Cardiac fibroblast (primary cell): ENCODE measurements around the gene TRAIP.
"Not testable (repeated sequence)": the region's sequence is repeated elsewhere in the genome, so short reads cannot be mapped to it uniquely, and the experiment has no call there.

Experiments
- DNase-seq, 2 donors: peaks; one replicate each; pipeline versions ENCODE4 v3.0.0 to v3.0.0-alpha.2; 2010; ENCODE audit warnings: low read depth in 2 of 2
- H3K4me3 ChIP-seq, 2 donors: replicated peaks in 1 of 2; 1 replicate in 1 of 2; 2 replicates in 1 of 2; pipeline ENCODE4 v1.5.1; 2011; ENCODE audit warnings: low read depth in 2 of 2, low read length in 2 of 2, mild to moderate bottlenecking in 2 of 2, moderate library complexity in 1 of 2
- CTCF ChIP-seq: IDR thresholded peaks from one replicate; pipeline ENCODE4 v1.5.1; 2011; ENCODE audit warnings: low read depth, mild to moderate bottlenecking, low read length, inconsistent platforms

TRAIP gene

GRCh38 chr3:49831341-49831740 lies 25.0 kb downstream of the TRAIP start:
- no peak for DNase-seq
- no peak for TF ChIP-seq CTCF

GRCh38 chr3:49826016-49826415 lies 30.3 kb downstream of the TRAIP start:
- no peak overlapping the region for H3K4me3 ChIP-seq
- TF ChIP-seq CTCF: no peak
- DNase-seq: no peak

More at GRCh38 chr3:49831341-49831740, 25.0 kb downstream of the TRAIP start:
- no peak overlapping the region for H3K4me3 ChIP-seq

GRCh38 chr3:49823131-49823530 lies 33.2 kb downstream of the TRAIP start:
- H3K4me3 ChIP-seq, DNase-seq: not testable (repeated sequence)

- DNase-seq: peak; percentile 73 to 86
- no peak for TF ChIP-seq CTCF
- peak within 1 kb of the TSS; percentile 47 to 56 for H3K4me3 ChIP-seq
These were observed 42.7 kb downstream of the TRAIP start, which contains the start of gene UBA7 for GRCh38 chr3:49813497-49814174. Gene UBA7, minus strand, starts transcription at chr3:49813953. Its CDS starts 166 bp downstream, at chr3:49813787.

- H3K4me3 ChIP-seq: peak overlapping the region; percentile 47 to 56
- no peak for DNase-seq
These were observed 43.4 kb downstream of the TRAIP start for GRCh38 chr3:49812916-49813496.

GRCh38 chr3:49807431-49808114 lies 48.8 kb downstream of the TRAIP start:
- DNase-seq: peak in 1 of 2 donors; percentile 62
- TF ChIP-seq CTCF: no peak
- H3K4me3 ChIP-seq: no peak overlapping the region

More at GRCh38 chr3:49812916-49813496, 43.4 kb downstream of the TRAIP start:
- TF ChIP-seq CTCF: no peak

- no peak for TF ChIP-seq CTCF
- H3K4me3 ChIP-seq: no peak overlapping the region
- DNase-seq: no peak
These were observed 49.5 kb downstream of the TRAIP start for GRCh38 chr3:49806850-49807249.
